GM12873 (cell line): ENCODE data around the gene PTPRD.

ENCODE experiments used
- TF ChIP-seq, protein P1 (sequence below): IDR thresholded peaks from 2 replicates; pipeline ENCODE4 v1.5.1; 2012; ENCODE audit warnings: low read depth, mild to moderate bottlenecking, moderate library complexity, low read length, control low read depth; ENCODE audit not compliant: insufficient read depth; ENCODE audit errors: missing control alignments

The PTPRD gene

GRCh38 chr9:10050016-10050415 lies 562.8 kb downstream of the PTPRD start:
- TF ChIP-seq, protein P1, sequence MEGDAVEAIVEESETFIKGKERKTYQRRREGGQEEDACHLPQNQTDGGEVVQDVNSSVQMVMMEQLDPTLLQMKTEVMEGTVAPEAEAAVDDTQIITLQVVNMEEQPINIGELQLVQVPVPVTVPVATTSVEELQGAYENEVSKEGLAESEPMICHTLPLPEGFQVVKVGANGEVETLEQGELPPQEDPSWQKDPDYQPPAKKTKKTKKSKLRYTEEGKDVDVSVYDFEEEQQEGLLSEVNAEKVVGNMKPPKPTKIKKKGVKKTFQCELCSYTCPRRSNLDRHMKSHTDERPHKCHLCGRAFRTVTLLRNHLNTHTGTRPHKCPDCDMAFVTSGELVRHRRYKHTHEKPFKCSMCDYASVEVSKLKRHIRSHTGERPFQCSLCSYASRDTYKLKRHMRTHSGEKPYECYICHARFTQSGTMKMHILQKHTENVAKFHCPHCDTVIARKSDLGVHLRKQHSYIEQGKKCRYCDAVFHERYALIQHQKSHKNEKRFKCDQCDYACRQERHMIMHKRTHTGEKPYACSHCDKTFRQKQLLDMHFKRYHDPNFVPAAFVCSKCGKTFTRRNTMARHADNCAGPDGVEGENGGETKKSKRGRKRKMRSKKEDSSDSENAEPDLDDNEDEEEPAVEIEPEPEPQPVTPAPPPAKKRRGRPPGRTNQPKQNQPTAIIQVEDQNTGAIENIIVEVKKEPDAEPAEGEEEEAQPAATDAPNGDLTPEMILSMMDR: no peak

GRCh38 chr9:10048994-10049393 lies 563.8 kb downstream of the PTPRD start:
- TF ChIP-seq, protein P1: no peak

DNA sequence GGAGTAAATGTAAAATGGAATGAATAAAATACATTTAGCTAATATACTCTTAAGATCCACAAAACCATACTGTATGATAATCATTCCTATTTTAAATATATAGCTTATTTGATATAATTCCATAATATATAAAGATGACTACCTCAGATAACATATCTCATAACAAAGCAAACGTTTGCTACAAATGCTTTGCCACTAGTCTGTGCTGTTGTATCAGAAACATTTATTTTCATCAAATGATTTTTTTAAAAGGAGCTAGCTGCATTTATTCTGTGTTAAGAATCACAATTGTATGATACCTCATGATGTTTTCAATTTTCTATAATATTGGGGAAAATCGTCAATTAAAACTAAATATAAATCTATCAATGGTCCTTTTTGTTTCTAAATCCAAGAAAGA lies 567.2 kb downstream of the PTPRD start:
- TF ChIP-seq, protein P1: no peak

DNA sequence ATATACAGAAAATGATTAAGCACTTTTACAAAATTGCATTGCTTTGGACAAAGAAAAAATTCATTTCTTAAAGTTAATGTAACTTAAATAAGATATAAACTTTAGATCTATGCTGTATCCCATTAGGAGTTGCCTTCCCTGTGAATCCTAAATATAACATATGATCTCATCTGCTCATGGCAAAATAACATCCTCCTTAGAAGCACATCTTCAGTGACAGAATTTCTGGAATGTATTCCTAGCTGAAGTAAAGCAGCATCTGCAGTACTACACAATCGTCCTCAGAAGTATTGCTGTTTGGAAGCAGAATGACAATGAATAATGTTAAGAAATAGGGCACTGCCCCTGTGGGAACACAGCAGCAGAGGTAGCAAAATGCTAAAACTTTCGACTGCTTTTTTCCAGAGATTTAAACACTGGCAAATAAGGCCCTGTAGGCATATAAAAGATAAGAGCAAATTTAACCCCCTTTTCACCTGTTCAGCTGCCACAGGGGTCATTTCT lies 571.0 kb downstream of the PTPRD start:
- TF ChIP-seq, protein P1: no peak

DNA sequence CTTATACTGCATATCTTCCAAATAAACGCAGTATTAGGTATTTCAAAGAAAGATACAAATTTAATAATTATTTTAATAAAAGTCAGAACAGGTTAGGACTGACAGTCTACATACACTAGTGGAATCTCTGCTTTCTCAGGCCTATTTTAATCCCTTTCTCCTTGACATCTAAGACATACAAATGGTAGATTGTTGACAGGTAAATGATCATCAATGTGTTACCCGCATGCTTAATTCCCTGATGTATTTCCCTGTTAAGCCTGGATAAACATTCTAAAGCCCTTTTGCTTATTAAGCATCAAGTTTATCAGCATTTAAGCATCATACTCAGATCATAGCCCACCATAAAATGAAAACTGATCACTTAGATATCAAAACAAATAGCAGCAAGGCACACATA lies 576.7 kb downstream of the PTPRD start:
- TF ChIP-seq, protein P1: no peak

GRCh38 chr9:10032166-10032565 lies 580.6 kb downstream of the PTPRD start:
- TF ChIP-seq, protein P1: no peak

GRCh38 chr9:10026443-10026984 lies 586.3 kb downstream of the PTPRD start:
- TF ChIP-seq, protein P1: no peak

DNA sequence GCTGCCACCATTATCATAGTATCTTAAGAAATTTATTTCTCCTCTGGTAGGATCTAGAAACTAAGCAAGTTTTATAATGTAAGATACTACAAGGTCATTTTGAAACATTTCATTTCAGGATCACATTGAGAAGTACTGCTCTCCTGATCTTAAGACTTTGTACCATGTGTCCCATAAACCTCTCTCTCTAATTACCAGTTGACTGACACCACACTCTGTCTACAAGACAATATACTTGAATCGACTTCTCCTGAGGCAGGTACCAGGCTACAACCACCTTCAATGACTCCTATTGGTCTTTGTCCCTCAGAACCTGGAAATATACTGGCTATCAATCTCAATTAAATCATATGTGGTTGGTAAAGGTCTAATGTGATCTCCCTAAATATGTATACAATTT lies 597.0 kb downstream of the PTPRD start:
- TF ChIP-seq, protein P1: no peak
